HG02678 (cell line): ENCODE data around the gene TBCEL.
"Not testable (repeated sequence)": the region's sequence is repeated elsewhere in the genome, so short reads cannot be mapped to it uniquely, and the experiment has no call there.

Source experiments
- ATAC-seq: cut with Tn5 transposase; IDR thresholded peaks from one replicate; pipeline ENCODE4 v1.9.1; 2021; ENCODE audit warnings: mild to moderate bottlenecking, moderate library complexity; ENCODE audit not compliant: unreplicated experiment

The TBCEL gene

GRCh38 chr11:121029153-121029552, 5.3 kb downstream of the TBCEL start:
- ATAC-seq = no peak

GRCh38 chr11:121029813-121030445, 6.0 kb downstream of the TBCEL start:
- no peak for ATAC-seq

DNA sequence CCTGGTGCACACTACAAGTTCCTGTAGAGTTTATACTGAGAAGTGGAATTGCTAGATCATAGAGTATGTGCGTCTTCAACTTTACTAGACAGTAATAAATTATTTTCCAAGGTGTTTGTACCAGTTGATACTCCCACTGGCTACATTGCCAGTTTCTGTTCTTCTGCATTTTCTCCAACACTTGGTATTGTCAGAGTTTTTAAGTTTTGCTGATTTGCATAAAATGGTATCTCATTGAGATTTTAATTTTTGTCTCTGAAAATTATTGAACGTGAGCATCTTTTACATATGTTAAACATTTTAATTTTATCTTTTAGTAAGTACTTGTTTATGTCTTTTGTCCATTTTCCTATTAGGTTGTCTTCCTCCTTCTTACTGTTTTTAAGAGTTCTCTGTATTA, 7.3 kb downstream of the TBCEL start:
- ATAC-seq = no peak

- ATAC-seq = not testable (repeated sequence)
Observed at GRCh38 chr11:121031648-121032047, 7.7 kb downstream of the TBCEL start.

DNA sequence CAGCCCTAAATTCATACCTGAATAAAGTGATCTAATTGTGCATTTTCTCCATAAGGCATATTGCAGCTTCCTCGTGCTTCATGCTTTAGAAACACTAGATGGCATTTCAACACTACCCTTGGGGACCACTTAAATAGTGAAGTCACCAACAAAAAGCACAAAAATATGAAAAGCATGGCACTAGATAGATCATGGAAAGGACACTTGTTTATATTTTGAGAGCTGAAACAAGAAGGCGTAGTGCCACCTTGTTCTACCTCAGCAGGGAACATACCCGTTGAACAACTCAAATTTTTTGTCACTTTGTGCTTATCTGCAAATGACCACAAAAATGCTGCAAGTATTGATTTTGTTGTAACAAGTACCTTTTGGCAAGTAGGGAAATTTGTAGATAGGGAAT, 8.6 kb downstream of the TBCEL start:
- ATAC-seq = no peak

DNA sequence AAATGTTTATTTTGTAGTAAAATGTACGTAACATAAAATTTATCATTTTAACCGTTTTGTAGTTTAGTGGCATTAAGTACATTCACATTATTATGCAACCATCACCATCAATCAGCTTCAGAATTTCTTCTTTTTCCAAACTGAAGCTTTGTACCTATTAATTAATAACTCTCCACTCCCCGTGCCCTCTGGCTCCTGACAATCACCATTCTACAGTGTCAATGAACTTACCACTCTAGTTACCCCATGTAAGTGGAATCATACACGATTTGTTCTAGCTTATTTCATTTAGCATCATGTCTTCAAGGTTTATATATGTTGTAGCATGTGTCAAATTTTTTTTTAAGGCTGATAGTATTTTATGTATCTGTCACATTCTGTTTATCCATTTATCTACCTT, 9.7 kb downstream of the TBCEL start:
- no peak for ATAC-seq

DNA sequence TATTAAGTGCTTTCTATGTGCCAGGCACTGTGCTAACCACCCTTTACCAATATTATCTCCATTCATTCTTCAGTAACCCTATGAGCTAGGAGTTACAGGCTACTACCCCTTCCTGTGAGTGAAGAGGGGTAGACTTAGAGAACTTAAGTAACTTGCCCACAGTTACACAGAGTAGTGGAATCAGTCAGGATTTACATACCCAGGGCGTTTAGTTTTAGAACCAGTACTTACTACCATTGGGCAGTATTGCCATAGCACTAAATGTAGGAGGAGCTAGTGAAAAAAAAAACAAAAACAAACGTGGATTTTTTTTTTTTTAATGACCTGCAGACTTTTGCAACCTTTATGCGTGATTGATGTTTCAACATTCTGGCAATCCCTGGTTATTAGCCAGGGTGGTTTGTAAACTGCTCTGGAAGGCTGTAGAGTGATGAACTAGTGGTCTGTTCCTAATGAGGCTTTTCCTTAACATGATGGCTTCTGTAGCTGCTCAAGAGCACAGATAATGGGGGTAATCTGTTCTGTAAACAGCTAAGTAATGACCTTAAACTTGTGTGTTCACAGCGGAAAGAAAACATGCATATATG, 11.4 kb downstream of the TBCEL start:
- no peak for ATAC-seq

GRCh38 chr11:121035780-121036179, 11.9 kb downstream of the TBCEL start:
- ATAC-seq = peak; percentile 66

- ATAC-seq = no peak
Observed at GRCh38 chr11:121037016-121037415, 13.1 kb downstream of the TBCEL start.

DNA sequence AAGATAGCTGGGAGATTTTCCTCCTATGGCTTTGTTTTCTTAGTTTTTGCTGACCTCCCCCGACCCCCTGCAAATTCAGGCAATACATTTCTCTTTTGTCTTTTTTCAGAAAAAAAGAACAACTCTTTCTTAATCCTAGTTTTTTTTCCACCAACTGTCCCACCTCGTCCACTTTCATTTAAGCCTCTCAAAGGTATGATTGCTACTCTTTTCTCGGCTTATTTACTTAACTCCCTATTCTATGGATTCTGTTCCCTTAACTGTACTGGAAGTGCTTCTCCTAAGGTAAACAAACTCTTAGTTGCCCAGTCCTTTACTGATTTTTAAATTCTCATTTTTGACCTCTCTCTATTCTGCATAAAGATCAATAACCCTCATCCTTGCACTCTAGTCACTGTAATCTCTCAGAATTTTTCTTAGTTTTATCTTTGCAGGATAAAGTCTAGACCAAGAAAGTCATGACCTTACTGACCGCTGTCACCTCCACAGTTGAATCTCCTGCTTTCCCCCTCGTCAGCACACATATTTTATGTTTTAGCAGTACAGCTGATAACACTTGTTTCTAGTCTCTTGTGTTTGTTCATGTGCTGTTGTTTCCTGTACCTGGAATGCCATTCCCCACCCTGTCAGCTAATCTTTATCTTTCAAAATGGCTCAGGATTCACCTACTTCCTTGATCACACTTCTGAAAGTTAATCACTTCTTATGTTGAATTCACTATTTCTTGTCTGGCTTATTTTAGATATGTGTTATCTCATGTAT, 14.9 kb downstream of the TBCEL start:
- no peak for ATAC-seq

DNA sequence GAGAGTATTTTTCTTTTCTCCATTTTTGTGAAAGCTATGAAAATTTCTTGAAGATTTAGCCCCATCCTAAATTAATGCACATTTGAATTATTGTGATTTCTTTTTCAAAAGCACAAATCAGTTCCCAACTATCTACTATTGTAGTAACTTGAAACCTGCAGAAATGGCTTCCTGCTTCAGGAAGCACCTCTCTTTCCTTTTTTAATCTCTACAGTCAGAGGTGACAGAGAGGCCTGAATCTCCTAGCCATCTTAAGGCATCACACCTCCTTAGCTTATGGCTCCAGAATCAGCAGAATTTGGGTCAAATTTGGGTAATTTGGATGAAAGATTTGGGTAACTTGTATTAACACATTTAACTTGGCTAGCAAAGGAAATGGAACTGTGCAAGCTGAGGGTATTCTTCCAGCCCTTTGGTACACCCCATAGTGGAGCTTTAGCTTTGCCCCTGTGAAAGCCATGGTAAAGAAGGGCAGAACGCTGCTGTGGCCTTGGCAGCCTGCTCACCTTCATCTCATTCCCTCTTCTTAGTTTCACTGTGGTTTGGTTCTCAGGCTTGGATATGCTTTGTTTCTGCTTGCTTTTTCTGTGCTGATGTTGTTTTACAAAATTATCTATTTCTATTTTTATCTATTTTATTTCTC, 16.2 kb downstream of the TBCEL start:
- ATAC-seq = no peak

DNA sequence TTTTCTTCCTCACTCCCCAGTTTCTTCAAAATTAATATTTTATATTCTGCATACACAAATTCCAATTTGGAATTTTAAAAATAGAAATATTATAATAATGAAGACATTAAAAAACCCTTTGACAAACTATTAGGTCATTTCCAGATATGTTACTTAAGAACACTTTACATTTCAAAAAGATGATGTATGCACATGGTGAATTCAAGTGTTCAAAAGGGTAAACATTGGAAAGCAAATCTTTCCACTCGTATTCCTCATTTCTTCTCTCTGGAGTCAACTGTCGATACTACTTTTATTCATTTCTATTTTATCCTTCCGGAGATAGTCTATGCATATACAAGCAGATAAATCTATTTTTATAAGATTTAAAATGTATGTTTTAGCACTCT, 16.7 kb downstream of the TBCEL start:
- ATAC-seq = no peak

GRCh38 chr11:121041072-121041471, 17.2 kb downstream of the TBCEL start:
- no peak for ATAC-seq

GRCh38 chr11:121042296-121042695, 18.4 kb downstream of the TBCEL start:
- no peak for ATAC-seq

GRCh38 chr11:121047926-121048325, 24.0 kb downstream of the TBCEL start:
- ATAC-seq = no peak

DNA sequence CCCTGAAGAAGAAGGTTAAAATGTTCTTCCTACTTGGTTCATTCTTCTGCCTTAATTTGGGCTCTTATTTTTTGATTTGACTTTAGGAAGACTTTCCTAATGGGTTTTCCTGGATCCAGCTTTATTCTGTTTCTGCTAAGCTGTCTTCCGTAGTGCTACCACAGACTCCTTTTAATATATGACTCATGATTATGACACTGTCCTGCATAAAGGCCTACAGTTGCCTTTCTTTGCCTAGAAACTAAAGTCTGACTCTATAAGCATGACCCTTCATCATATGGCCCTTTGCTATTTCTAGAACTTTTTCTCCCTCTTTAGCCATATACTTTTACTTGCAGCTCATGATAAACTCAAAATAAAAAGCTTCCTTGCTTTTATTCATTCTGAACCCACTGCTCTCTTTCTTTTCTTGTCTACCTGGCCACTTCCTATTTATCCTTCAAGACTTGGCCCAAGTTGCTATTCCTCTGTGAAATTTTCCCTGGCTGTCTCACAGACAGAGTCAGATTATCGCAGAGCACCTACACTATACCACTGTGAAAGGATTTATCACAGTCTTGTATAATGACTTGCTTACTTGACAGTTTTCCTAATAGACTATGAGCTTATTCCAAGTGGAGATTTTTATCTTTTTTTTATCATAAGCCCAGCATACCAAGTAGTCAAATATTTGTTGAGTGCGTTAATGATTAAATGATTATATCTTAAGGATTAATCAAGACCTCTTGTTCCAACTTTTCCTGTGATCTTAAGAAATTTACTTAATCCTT, 24.7 kb downstream of the TBCEL start:
- ATAC-seq = no peak

DNA sequence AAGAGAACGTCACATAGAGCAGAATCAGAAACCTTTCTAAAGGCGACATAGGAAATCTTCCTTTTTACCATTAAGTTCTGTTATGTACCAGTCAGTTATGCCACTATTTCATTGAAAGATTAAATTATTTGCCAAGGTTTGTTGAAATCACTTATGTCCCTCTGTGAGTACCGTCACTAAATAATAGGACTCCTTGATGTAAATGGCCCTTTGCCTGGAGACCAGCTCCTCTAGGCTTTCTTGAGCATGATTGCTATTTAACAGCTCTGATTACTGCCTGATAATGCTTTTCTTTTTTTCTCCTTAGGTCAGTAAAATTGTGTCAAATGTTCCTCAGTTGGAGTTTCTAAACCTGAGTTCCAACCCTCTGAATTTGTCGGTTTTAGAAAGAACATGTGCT, 29.3 kb downstream of the TBCEL start:
- no peak for ATAC-seq

DNA sequence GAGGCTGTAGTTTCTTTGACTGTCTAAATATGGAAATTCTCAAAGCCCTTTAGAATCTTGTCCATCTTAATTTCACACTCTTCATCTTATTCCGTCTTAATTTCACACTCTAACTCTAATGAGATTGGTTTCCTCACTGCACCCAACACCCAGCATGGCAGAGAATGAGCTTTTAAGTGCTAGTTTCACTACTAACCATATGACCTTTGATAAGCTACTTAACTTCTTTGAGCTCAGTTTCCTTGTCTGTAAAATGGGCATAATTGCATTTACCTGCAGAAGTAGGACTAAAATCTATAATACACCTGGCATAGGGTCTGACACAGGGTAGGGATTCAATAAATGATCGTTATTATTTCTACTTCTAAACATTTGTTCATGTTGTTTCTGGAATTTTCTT, 30.4 kb downstream of the TBCEL start:
- ATAC-seq = no peak

GRCh38 chr11:121055076-121055475, 31.2 kb downstream of the TBCEL start:
- ATAC-seq = no peak

GRCh38 chr11:121057922-121058321, 34.0 kb downstream of the TBCEL start:
- no peak for ATAC-seq

- no peak for ATAC-seq
Observed at GRCh38 chr11:121058941-121059340, 35.0 kb downstream of the TBCEL start.
